Breast epithelium (tissue), 3 donors: ENCODE data around the gene SLC66A2.

Experiments
- CTCF ChIP-seq, 3 donors: fragments of 450-650 bp; IDR thresholded peaks; one replicate each; pipeline ENCODE4 v1.5.1; 2016 to 2017; ENCODE audit warnings: antibody characterized with exemption in 3 of 3, mild to moderate bottlenecking in 3 of 3, moderate library complexity in 3 of 3
- POLR2A ChIP-seq: fragments of 450-650 bp; IDR thresholded peaks from one replicate; pipeline ENCODE4 v1.6.1; 2016; ENCODE audit warnings: antibody characterized with exemption, mild to moderate bottlenecking, moderate library complexity

- no peak for TF ChIP-seq CTCF (IDR thresholded peaks at IDR 0.05)
- TF ChIP-seq POLR2A, result no peak
These were observed 47.6 kb downstream of the SLC66A2 start for GRCh38 chr18:79903787-79904356.
